NCI-H2029 (cell line): ENCODE data around the gene TXK.

Source experiments
- DNase-seq: peaks from one replicate; lab custom pipeline; 2025; lab: John Stamatoyannopoulos, UW

Gene TXK

GRCh38 chr4:48018112-48018511, 115.9 kb downstream of the TXK start:
- no peak for DNase-seq

GRCh38 chr4:48017108-48017571, 116.9 kb downstream of the TXK start:
- DNase-seq: no peak
